Common myeloid progenitor, CD34-positive (primary cell): ENCODE measurements around the gene CMTR1.

ENCODE experiments used
- CTCF ChIA-PET: fragments of 350-600 bp; sonication (Branson Sonifier 250); formaldehyde crosslinking; loops from one replicate; lab custom pipeline; 2021; ENCODE audit warnings: antibody characterized with exemption; lab: Charles Lee
- POLR2A ChIA-PET: fragments of 350-600 bp; sonication (Branson Sonifier 250); formaldehyde crosslinking; loops from one replicate; lab custom pipeline; 2021; ENCODE audit warnings: antibody characterized with exemption; lab: Charles Lee
- DNase-seq, 3 donors: peaks; one replicate each; pipeline versions ENCODE4 v3.0.0 to v3.0.0-alpha.2; 2013
- H3K27ac ChIP-seq, 2 experiments: 1 replicate in 1 of 2; 2 replicates in 1 of 2; pipeline ENCODE4 v1.7.0; 2013; ENCODE audit warnings: inconsistent platforms in 2 of 2, low read length in 2 of 2, mild to moderate bottlenecking in 2 of 2, low read depth in 1 of 2, moderate library complexity in 1 of 2; ENCODE audit not compliant: severe bottlenecking in 2 of 2, insufficient read depth in 1 of 2, poor library complexity in 1 of 2
- H3K27me3 ChIP-seq, 5 experiments: replicated peaks in 2 of 5; 1 replicate in 3 of 5; 2 replicates in 2 of 5; pipeline versions ENCODE4 v1.6.1 to v1.7.0; 2013; ENCODE audit warnings: low read length in 4 of 5, mild to moderate bottlenecking in 2 of 5, moderate library complexity in 2 of 5, inconsistent platforms in 1 of 5; ENCODE audit not compliant: insufficient read depth in 5 of 5, control insufficient read depth in 4 of 5
- H3K36me3 ChIP-seq, 4 experiments: 1 replicate in 2 of 4; 2 replicates in 2 of 4; pipeline versions ENCODE4 v1.6.1 to v1.7.0; 2013; ENCODE audit warnings: low read length in 3 of 4, control low read depth in 1 of 4, mild to moderate bottlenecking in 1 of 4; ENCODE audit not compliant: control insufficient read depth in 4 of 4, insufficient read depth in 4 of 4
- H3K4me1 ChIP-seq, 4 experiments: 1 replicate in 3 of 4; 2 replicates in 1 of 4; pipeline versions ENCODE4 v1.6.1 to v1.7.1; 2013; ENCODE audit warnings: low read length in 3 of 4, mild to moderate bottlenecking in 3 of 4, control low read depth in 1 of 4, inconsistent platforms in 1 of 4, moderate library complexity in 1 of 4; ENCODE audit not compliant: control insufficient read depth in 4 of 4, insufficient read depth in 4 of 4; ENCODE audit errors: control extremely low read depth in 1 of 4
- H3K4me3 ChIP-seq, 7 experiments: 1 replicate in 4 of 7; 2 replicates in 3 of 7; pipeline versions ENCODE4 v1.5.1 to v1.7.0; 2013; ENCODE audit warnings: mild to moderate bottlenecking in 7 of 7, low read length in 6 of 7, moderate library complexity in 6 of 7, inconsistent platforms in 2 of 7, low read depth in 2 of 7, control low read depth in 1 of 7; ENCODE audit not compliant: insufficient read depth in 4 of 7, control insufficient read depth in 1 of 7; ENCODE audit errors: extremely low read depth in 1 of 7
- H3K9me3 ChIP-seq, 5 experiments: 1 replicate in 4 of 5; 2 replicates in 1 of 5; pipeline versions ENCODE4 v1.6.1 to v1.7.1; 2013; ENCODE audit warnings: low read length in 4 of 5, mild to moderate bottlenecking in 2 of 5, inconsistent platforms in 1 of 5, low read depth in 1 of 5, moderate library complexity in 1 of 5; ENCODE audit not compliant: control insufficient read depth in 4 of 5, insufficient read depth in 2 of 5; ENCODE audit errors: control extremely low read depth in 1 of 5
- WGBS: methylation state at CpG from one replicate; pipeline ENCODE4 v1.1.5; 2013; ENCODE audit not compliant: insufficient coverage; 5-methylcytosine and 5-hydroxymethylcytosine counted together

The CMTR1 gene

GRCh38 chr6:37480951-37481534 is 48.0 kb downstream of the CMTR1 start:
- CTCF ChIA-PET: interaction anchor here (0.6 to 7.6 kb wide), 10 partner anchors 19 to 217 kb away, joined by 3 to 55 read pairs (median 3); partner anchors contain the start of gene MDGA1
- no peaks in the 10 kb centered on the region for H3K9me3 ChIP-seq
- H3K36me3 ChIP-seq: peaks cover 0 to 81% (median 55%) of the 10 kb centered on the region in 4 experiments
- no peak overlapping the region for H3K4me3 ChIP-seq
- no peaks in the 10 kb centered on the region for H3K27me3 ChIP-seq
- no peaks in the 10 kb centered on the region for H3K4me1 ChIP-seq
- POLR2A ChIA-PET: no interaction called here
- no peak overlapping the region for H3K27ac ChIP-seq
- WGBS: 96% methylated on average over 4 of the region's 7 CpGs
- DNase-seq: no peak

- CTCF ChIA-PET: interaction anchor here (0.9 to 7.6 kb wide), 10 partner anchors 8 to 211 kb away, joined by 3 to 55 read pairs (median 3); no protein-coding TSS in a partner anchor
- Histone ChIP-seq H3K27me3 (no peaks in the 10 kb centered on the region), H3K9me3 (no peaks in the 10 kb centered on the region), H3K27ac (no peak overlapping the region), H3K4me3 (no peak overlapping the region), H3K4me1 (no peaks in the 10 kb centered on the region), H3K36me3 (peaks cover 0 to 73% (median 51%) of the 10 kb centered on the region in 4 experiments)
- POLR2A ChIA-PET: no interaction called here
- DNase-seq: no peak
- 91% methylated on average over 12 of the region's 15 CpGs for WGBS
Measured at GRCh38 chr6:37481711-37482605, 48.9 kb downstream of the CMTR1 start.

GRCh38 chr6:37482606-37483251 is 49.7 kb downstream of the CMTR1 start:
- no peaks in the 10 kb centered on the region for H3K9me3 ChIP-seq
- POLR2A ChIA-PET: no interaction called here
- no peak overlapping the region for H3K4me3 ChIP-seq
- H3K4me1 ChIP-seq: peaks cover 0 to 3% (median under 1%) of the 10 kb centered on the region in 4 experiments
- H3K27ac ChIP-seq: no peak overlapping the region
- peaks cover 0 to 65% (median 46%) of the 10 kb centered on the region in 4 experiments for H3K36me3 ChIP-seq
- no peak for DNase-seq
- CTCF ChIA-PET: interaction anchor here (1.0 to 7.6 kb wide), 7 partner anchors 9 to 218 kb away, joined by 3 to 55 read pairs (median 4); no protein-coding TSS in a partner anchor
- no peaks in the 10 kb centered on the region for H3K27me3 ChIP-seq
- WGBS: 98% methylated on average over 10 of the region's 10 CpGs

GRCh38 chr6:37483252-37483901 is 50.4 kb downstream of the CMTR1 start:
- Histone ChIP-seq H3K27me3 (no peaks in the 10 kb centered on the region), H3K9me3 (no peaks in the 10 kb centered on the region), H3K27ac (no peak overlapping the region), H3K4me1 (peaks cover 0 to 3% (median under 1%) of the 10 kb centered on the region in 4 experiments), H3K36me3 (peaks cover 0 to 59% (median 42%) of the 10 kb centered on the region in 4 experiments), H3K4me3 (no peak overlapping the region)
- no peak for DNase-seq
- ChIA-PET CTCF (interaction anchor here (0.8 to 7.6 kb wide), 11 partner anchors 9 to 217 kb away, joined by 3 to 55 read pairs (median 4); no protein-coding TSS in a partner anchor), POLR2A (no interaction called here)
- WGBS: 92% methylated on average over 10 of the region's 11 CpGs

- peaks cover 0 to 52% (median 37%) of the 10 kb centered on the region in 4 experiments for H3K36me3 ChIP-seq
Measured at GRCh38 chr6:37483917-37484785, 51.1 kb downstream of the CMTR1 start.

GRCh38 chr6:37484786-37485170 is 51.8 kb downstream of the CMTR1 start:
- no peak overlapping the region for H3K27ac ChIP-seq
- H3K9me3 ChIP-seq: no peaks in the 10 kb centered on the region
- H3K4me3 ChIP-seq: no peak overlapping the region
- H3K36me3 ChIP-seq: peaks cover 0 to 46% (median 31%) of the 10 kb centered on the region in 4 experiments
- WGBS: 100% methylated on average over 3 of the region's 7 CpGs
- no peaks in the 10 kb centered on the region for H3K27me3 ChIP-seq
- ChIA-PET CTCF (interaction anchor here (0.7 to 7.6 kb wide), 13 partner anchors 24 to 1086 kb away, joined by 3 to 55 read pairs (median 4); no protein-coding TSS in a partner anchor), POLR2A (no interaction called here)
- DNase-seq: no peak
- H3K4me1 ChIP-seq: peaks cover 0 to 3% (median 2%) of the 10 kb centered on the region in 4 experiments

More at GRCh38 chr6:37483917-37484785, 51.1 kb downstream of the CMTR1 start:
- ChIA-PET POLR2A (no interaction called here), CTCF (interaction anchor here (0.7 to 7.6 kb wide), 19 partner anchors 8 to 1086 kb away, joined by 3 to 55 read pairs (median 4); no protein-coding TSS in a partner anchor)
- H3K4me1 ChIP-seq: peaks cover 0 to 3% (median under 1%) of the 10 kb centered on the region in 4 experiments
- H3K4me3 ChIP-seq: no peak overlapping the region
- H3K9me3 ChIP-seq: no peaks in the 10 kb centered on the region
- peak in 2 of 3 donors; percentile 60 to 72 for DNase-seq
- H3K27ac ChIP-seq: no peak overlapping the region
- H3K27me3 ChIP-seq: no peaks in the 10 kb centered on the region
- WGBS: 75% methylated on average over 9 of the region's 20 CpGs
